ENCODE measurements around the gene LRRC7. TPM values are rescaled to one million over a fixed set of nuclear protein-coding genes. Genes with fewer than 3 reads are reported as not detected.

Gene LRRC7
- total RNA-seq = not detected in 2 replicates

GRCh38 chr1:69567652-69568420 is at the start of gene LRRC7:
TSS of gene LRRC7 (plus strand) at chr1:69567922. CDS start at chr1:69568640, 718 bp downstream.

Data from tracheal epithelial cell (primary cell).